NK-92 (cell line): ENCODE results near the gene CD302.
"Not testable (repeated sequence)": the region's sequence is repeated elsewhere in the genome, so short reads cannot be mapped to it uniquely, and the experiment has no call there.

Source experiments
- DNase-seq: peaks from one replicate; lab custom pipeline; 2025; ENCODE audit not compliant: unreplicated experiment; lab: John Stamatoyannopoulos, UW

CD302 gene

DNA sequence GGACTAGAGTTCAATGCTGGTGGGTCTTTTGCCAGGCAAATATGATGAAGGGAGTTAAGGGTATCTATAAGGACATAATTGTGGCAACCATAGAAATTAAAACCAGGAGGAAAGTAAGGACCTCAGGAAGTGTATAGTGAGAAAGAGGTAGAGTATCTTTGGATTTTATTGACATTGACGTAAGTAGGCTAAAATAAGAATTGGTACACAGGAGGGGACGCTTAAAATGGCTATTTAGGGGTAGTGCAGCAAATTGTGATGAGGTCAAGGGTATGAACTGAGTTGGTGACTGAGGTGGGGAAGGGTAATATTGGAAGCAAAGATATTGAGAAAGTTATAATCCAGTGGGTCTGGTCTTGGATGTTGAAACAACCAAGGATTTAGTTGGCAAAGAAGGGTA is 43.0 kb downstream of the CD302 start:
- no peak for DNase-seq

- no peak for DNase-seq
Measured at GRCh38 chr2:159753797-159754196, 44.2 kb downstream of the CD302 start.

DNA sequence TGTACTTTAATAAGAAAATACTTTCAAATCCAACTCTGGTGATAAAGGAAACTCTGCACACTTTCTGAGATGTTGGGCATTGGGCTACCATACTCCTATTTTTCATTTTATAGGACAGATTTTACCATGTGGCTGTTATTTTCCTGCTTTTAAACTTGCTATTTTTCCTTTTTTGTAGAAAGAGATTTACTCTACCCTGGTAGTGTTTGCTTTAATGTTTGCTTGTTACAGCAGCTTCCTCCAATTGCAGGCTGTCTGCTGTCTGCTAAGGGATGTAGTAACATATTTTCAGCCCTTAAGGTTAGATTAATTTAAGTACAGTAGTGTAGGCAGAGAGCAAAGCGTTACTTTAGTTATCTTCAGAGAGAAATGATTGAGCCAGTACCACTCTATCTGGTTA is 47.1 kb downstream of the CD302 start:
- no peak for DNase-seq

DNA sequence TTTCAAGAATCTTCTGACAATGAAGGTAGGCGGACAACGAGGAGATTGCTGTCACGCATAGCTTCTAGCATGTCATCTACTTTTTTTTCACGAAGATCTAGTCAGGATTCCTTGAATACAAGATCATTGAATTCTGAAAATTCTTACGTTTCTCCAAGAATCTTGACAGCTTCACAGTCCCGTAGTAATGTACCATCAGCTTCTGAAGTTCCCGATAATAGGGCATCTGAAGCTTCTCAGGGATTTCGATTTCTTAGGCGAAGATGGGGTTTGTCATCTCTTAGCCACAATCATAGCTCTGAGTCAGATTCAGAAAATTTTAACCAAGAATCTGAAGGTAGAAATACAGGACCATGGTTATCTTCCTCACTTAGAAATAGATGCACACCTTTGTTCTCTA is 49.9 kb downstream of the CD302 start:
- DNase-seq: no peak

DNA sequence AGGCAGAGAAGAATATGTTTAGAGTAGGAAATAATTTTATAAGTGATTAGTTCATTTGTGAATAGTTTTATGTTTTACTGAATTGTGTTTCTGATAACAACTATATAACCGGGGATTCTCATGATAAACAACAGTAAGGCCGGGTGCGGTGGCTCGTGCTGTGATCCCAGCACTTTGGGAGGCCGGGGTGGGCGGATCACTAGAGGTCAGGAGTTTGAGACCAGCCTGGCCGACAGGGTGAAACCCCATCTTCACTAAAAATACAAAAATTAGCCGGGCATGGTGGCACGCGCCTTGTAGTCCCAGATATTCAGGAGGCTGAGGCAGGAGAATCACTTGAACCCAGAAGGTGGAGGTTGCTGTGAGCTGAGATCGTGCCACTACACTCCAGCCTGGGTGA is 52.8 kb downstream of the CD302 start:
- not testable (repeated sequence) for DNase-seq

GRCh38 chr2:159744363-159744762 is 53.6 kb downstream of the CD302 start:
- no peak for DNase-seq

GRCh38 chr2:159742846-159743245 is 55.2 kb downstream of the CD302 start:
- no peak for DNase-seq

DNA sequence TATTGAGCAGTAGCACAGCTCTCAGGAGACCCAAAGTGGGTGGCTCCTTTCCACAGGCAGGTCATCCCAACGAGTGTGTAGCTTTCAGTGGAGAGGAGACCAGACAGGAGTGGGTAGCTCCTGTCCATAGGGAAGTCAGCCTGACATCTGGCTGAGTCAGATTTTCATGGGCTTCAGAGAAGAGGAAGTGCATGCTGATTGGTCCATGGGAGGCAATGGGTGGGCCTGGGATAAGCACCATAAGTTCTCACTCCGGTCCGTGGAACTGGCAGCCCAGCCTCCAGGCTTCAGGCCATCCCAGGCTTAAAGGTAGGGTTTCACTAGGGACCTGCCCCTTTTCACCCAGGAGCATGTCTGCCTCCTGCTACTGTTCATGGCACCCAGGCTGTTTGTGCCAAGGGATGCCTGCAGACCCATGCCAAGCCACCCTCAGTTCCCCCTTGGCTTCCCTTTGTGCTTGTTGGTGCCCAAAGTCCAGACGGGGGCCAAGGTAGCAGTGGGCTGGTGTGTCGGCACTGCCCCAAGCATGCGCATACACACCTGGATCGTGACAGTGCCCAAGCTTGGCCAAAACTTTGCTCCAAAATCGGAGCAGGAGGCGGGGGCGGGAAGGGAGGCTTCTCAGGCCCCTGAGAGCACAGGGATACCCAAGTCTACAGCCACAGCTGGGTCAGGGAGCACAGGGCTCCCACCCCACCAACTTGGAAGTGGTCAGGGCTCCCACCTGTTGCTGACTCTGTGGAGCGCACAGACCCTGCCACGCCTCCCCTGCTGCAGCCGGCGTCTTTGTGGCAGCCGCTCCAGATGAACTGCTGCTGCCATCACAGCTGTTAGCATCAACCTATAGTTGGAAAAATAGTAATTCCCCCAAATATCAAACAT is 59.3 kb downstream of the CD302 start:
- DNase-seq: no peak

- DNase-seq: no peak
Measured at GRCh38 chr2:159737917-159738296, 60.1 kb downstream of the CD302 start.

- no peak for DNase-seq
Measured at GRCh38 chr2:159737292-159737916, 60.6 kb downstream of the CD302 start.

DNA sequence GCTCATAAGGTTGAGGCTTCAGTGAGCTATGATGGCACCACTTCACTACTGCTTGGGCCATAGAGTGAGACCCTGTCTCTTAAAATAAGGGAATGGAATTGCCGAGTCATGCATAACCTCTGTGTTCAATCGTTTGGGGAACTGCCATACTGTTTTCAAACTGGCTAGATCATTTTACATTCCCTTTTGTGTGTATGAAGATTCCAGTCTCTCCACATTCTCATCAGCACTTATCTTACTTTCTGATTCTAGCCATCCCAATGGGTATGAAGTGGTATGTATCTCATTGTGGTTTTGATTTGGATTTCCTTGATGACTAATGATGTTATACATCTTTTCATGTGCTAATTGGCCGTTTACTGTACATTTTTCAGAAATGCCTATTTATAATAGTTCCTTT is 62.0 kb downstream of the CD302 start:
- DNase-seq: no peak

- DNase-seq: no peak
Measured at GRCh38 chr2:159735648-159736047, 62.4 kb downstream of the CD302 start.

GRCh38 chr2:159728629-159729028 is 69.4 kb downstream of the CD302 start:
- DNase-seq: no peak

GRCh38 chr2:159725713-159726112 is 72.3 kb downstream of the CD302 start:
- DNase-seq: no peak

- not testable (repeated sequence) for DNase-seq
Measured at GRCh38 chr2:159724795-159725572, 73.0 kb downstream of the CD302 start.

GRCh38 chr2:159722580-159722979 is 75.4 kb downstream of the CD302 start:
- no peak for DNase-seq

DNA sequence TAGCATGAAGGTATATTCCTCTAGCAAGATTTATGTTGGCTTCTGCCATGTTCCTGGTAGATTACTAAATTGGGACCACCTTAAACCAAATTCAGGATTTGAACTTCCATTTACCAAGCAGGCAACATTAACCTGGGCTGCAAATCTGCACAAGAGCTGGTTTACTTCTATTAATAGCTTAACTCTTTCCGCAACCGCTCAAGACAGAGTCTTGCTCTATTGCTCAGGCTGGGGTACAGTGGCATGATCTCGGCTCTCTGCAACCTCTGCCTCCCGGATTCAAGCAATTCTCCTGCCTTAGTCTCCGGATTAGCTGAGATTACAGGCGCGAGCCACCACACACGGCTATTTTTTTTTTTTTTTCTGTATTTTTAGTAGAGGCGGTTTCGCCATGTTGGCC is 77.3 kb downstream of the CD302 start:
- no peak for DNase-seq
